GM19324 (cell line): ENCODE results near the gene PDIA4.

Experiments
- ATAC-seq: cut with Tn5 transposase; IDR thresholded peaks from one replicate; pipeline ENCODE4 v1.9.1; 2021; ENCODE audit warnings: mild to moderate bottlenecking, moderate library complexity; ENCODE audit not compliant: unreplicated experiment, low FRiP score

The PDIA4 gene

DNA sequence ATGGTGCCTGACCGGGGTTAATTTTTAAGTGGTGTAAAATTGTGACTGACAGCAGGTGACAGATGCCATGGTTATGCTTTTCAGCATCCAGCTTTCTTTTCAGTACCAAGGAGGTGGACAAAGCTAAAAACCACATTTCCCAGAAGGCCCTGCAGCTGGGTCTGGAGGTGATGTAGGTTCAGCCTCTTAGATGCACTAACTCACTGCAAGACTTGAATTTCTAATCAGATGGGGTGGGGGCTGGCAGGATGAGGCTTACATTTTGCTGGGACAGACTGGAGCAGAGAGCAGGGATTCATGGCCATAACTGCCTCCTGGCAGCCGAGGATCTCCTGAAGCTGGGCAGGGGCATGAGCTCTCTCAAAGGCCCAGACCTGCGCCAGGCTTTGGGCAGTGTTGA is 52.4 kb downstream of the PDIA4 start:
- ATAC-seq = no peak

GRCh38 chr7:148973256-148973655 is 55.0 kb downstream of the PDIA4 start:
- no peak for ATAC-seq

DNA sequence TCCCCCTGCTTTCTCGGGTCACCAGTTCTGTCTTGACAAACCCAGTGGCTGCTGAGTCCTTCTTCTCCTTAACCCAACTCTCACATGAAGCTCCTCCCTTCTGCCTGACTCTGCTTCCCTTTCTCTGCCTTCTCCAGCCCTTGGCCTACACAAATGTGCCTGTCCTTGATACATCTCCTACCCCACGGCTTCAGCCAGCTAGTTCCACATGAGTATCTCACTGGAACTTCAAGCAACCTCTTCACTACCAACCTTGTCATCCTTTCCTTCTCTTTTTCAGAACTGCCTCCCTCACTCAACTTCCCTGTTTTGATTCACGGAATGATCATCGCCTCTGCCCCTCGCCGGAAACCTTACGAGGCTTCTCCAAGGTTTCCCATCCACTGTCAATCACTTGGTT is 55.9 kb downstream of the PDIA4 start:
- ATAC-seq = no peak

DNA sequence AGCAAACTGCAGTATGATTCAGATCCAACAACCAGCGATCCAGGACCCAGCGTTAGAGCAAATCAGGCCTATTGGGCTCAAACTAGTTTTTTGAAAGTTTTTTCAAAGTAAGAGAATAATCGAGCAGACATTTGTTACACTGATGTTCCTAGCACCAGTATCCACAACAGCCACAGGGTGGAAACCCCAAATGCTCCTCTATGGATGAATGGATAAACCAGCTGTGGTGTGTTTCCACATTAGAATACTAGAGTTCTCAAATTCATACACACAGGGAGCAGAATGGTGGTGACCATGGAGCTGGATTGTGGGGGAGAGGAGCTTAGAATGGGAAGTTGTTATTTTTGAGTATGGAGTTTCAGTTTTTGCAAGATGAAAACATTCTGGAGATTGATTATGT is 60.7 kb downstream of the PDIA4 start:
- no peak for ATAC-seq

DNA sequence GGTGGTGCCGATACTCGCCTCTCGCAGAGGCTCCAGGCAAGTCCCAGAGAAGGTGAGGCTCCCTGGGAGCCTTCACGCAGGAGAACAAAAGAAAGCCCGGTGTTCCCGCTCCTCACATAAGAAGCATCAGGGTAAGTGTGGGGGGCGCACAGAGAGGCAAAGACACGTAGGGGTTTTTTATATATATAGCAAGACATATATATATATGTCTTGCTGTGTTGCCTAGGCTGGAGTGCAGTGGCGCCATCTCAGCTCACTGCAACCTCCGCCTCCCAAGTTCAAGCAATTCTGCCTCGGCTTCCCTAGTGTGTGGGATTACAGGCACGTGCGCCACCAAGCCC is 61.3 kb downstream of the PDIA4 start:
- no peak for ATAC-seq

DNA sequence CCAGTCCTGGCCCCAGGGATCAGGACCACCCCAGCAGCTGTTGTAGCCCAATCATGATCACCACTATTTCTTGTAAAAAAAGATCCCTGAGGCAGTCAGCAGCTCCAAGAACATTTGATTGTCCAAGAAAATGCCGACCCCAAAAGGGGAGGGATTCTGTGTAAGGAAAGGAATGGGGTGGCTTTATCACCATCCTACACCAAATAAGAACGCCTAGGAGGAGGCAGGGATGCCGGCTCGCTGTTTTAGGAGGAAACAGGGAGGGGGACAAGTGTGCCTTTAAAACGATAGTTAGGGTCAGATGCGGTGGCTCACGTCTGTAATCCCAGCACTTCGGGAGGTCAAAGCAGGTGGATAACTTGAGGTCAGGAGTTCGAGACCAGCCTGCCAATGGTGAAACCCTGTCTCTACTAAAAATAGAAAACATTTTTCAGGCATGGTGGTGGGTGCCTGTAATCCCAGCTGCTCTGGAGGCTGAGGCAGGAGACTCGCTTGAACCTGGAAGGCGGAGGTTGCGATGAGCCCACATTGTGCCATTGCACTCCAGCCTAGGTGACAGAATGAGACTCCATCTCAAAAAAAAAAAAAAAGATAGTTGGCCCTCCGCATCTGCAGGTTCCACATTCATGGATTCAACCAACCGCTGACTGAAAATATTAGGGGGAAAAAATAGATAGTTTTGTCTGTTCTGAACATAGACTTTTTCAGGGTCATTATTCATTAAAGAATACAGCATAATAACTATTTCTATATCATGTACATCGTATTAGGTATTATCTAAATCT is 63.6 kb downstream of the PDIA4 start:
- no peak for ATAC-seq

DNA sequence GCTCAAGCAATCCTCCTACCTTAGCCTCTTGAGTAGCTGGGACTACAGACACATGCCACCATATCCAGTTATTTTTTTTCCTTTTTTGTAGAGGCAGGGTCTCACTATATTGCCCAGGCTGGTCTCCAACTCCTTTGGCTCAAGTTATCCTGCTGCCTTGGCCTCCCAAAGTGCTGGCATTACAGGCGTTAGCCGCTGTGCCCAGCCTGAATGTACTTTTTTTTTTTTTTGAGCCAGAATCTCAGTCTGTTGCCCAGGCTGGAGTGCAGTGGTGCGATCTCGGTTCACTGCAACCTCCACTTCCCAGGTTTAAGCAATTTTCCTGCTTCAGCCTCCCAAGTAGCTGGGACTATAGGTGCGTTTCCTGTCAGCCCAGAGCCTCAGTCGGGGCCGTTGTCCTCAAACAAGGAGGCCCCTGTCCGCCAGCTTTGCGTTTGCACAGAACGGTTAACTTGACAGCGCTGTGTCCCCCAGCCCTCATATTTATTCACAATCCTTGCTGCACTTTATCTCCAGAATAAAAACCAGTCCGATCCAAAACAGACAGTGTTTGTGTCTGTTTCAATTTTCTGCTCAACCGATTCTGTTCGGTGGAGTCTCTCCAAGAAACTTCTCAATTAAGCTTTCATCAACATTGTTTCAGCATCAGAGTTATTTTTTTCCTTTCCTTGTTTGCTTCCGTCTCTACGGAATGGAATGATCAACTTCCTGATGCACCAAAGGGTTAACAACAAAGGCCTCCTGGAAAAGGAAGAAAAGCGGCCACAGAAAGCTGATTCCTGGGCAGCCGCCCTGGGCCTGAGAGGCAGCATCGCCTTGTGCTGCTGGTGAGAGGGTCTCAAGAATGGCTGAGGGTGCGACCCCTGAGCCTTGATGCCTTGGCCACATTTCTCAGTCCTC is 64.5 kb downstream of the PDIA4 start:
- no peak for ATAC-seq

- peak; percentile 63 for ATAC-seq
Measured at GRCh38 chr7:148962823-148963582, 65.3 kb downstream of the PDIA4 start.

DNA sequence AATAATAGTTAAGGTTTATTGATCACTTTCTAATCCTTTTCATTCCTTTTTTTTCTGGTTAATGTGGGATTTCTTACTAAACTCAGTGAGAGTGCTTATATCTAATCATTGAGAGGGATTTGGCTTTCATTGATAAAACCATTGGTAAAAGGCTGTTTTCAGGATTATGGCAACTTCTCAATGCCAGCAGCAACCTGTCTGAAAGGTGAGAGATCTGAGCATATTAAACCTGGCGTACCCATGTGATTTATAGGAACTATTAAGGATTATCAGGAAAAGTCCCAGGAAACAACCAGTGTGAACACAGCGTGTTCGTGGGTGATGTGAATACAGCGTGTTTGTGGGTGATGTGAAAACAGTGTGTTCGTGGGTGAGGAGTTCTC is 65.9 kb downstream of the PDIA4 start:
- no peak for ATAC-seq

DNA sequence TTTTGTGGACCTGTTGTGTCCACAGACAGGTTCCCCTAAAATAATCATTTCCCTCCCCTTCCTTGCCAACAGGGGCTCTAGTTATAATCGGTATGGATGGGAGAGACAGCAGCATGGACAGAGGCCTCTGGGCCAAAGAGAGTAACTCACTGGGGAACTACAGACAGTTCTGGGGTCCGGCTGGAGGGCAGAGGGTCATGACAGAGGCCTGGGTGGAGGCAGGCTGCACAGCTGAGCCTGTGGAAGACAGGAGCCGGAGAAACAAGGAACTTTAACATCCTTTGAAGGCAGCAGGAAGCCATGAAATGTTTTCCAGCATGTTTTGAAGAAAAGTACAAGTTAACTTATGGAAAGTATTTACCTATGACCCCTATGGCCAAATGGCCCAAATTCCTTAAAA is 68.6 kb downstream of the PDIA4 start:
- ATAC-seq = no peak

DNA sequence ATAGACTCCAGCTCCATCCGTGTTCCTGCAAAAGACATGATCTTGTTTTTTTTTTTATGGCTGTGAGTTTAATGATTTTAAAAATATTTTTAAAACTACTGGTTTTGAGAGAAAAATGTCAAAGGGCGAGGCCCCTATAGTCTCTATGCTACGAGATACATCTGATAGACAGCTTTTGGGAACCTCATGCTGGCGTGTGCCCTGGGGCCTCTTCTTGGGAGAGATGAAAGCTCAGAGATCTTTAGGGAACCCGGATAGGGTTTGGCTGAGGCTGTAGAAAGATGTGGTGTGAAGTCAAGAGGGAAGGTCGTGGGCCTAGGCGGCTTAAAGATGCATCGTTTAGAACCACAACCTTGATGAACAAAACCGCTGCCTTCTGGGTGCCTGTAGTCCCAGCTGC is 70.2 kb downstream of the PDIA4 start:
- no peak for ATAC-seq

- no peak for ATAC-seq
Measured at GRCh38 chr7:148954766-148955165, 73.5 kb downstream of the PDIA4 start.

DNA sequence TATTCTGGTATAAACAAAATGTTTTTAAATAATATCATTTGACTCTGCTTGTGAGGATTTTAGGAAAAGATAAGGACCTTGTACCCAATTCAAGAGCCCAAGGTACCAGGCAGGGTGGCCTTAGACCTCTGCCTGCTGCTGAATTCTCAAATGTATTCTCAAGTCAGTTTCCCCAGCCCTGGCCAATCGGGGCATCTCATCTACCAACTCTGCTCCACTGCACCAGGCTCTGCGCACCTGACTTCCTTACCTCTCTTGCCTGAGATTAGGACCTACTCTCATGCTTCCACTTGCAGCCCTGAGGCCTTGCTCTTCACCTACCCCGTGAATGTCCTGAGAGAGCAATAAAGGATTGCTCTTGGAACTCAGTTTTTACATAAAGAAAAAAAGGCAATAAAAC is 74.6 kb downstream of the PDIA4 start:
- no peak for ATAC-seq
